Measurements from ENCODE around the gene FAM76B. TPM values are rescaled to one million over a fixed set of nuclear protein-coding genes. Genes with fewer than 3 reads are reported as not detected.

Gene FAM76B
- polyA plus RNA-seq, 1 donor (not counting 4 experiments of a cell fraction or from before 2014, with no cell fraction given), result 17.4 TPM

- Histone ChIP-seq H3K27me3 (ENCODE audit: control insufficient read depth, extremely low read depth, insufficient read depth, low read length) (no peaks in the 10 kb centered on the region), H2AFZ (ENCODE audit: control insufficient read depth, low read length) (no peak overlapping the region), H3K4me2 (ENCODE audit: control insufficient read depth, extremely low read depth, insufficient read depth, low read depth, low read length) (peak overlapping the region; percentile 96), H3K36me3 (ENCODE audit: control insufficient read depth in 2 of 2, extremely low read depth in 1 of 2, insufficient read depth in 2 of 2, low read length in 2 of 2) (no peaks in the 10 kb centered on the region), H3K79me2 (ENCODE audit: control insufficient read depth, insufficient read depth, low read length) (peaks cover 55% of the 10 kb centered on the region), H3K9me1 (ENCODE audit: control insufficient read depth, extremely low read depth, insufficient read depth, low read length) (no peaks in the 10 kb centered on the region), H3K9ac (ENCODE audit: control insufficient read depth, extremely low read depth, insufficient read depth, low read length) (no peak overlapping the region), H3K9me3 (ENCODE audit: control insufficient read depth, low read depth, low read length) (no peaks in the 10 kb centered on the region), H3K4me1 (ENCODE audit: control insufficient read depth, extremely low read depth, insufficient read depth, low read length) (peaks cover 17% of the 10 kb centered on the region), H3K27ac (ENCODE audit: control insufficient read depth, insufficient read depth, low read length) (no peak overlapping the region), H4K20me1 (ENCODE audit: control insufficient read depth, extremely low read depth, insufficient read depth, low read length) (no peaks in the 10 kb centered on the region), H3K4me3 (ENCODE audit: control insufficient read depth in 2 of 3, extremely low read depth in 1 of 3, insufficient read depth in 2 of 3, low read depth in 1 of 3, low read length in 3 of 3) (peak overlapping the region in 2 of 3 experiments; percentile 94)
- dilution Hi-C loops (cut with MboI; ENCODE audit: extremely low pct_ligation_motif_present, low sequenced_read_pairs), result no loop called here
- TF ChIP-seq CTCF (optimal IDR thresholded peaks at IDR 0.05 in 1 of 3, IDR thresholded peaks at IDR 0.05 in 1 of 3, conservative IDR thresholded peaks at IDR 0.05 in 1 of 3; ENCODE audit: extremely low read depth in 1 of 3, insufficient read depth in 2 of 3, low read length in 3 of 3), result no peak
- no peak for TF ChIP-seq EZH2 (IDR thresholded peaks at IDR 0.05; ENCODE audit: low read length)
- no peak for FAIRE-seq
- DNase-seq (ENCODE audit: low read depth, low spot score), result no peak
These were observed 2.6 kb upstream of the FAM76B start for GRCh38 chr11:95792200-95792599.

- Histone ChIP-seq H3K27me3 (ENCODE audit: control insufficient read depth, extremely low read depth, insufficient read depth, low read length) (no peaks in the 10 kb centered on the region), H3K4me2 (ENCODE audit: control insufficient read depth, extremely low read depth, insufficient read depth, low read depth, low read length) (peak overlapping the region; percentile 96), H2AFZ (ENCODE audit: control insufficient read depth, low read length) (peak overlapping the region; percentile 87), H3K9ac (ENCODE audit: control insufficient read depth, extremely low read depth, insufficient read depth, low read length) (peak overlapping the region; percentile 95), H3K9me1 (ENCODE audit: control insufficient read depth, extremely low read depth, insufficient read depth, low read length) (no peaks in the 10 kb centered on the region), H3K4me3 (ENCODE audit: control insufficient read depth in 2 of 3, extremely low read depth in 1 of 3, insufficient read depth in 2 of 3, low read depth in 1 of 3, low read length in 3 of 3) (peak overlapping the region; percentile 80 to 94 (median 94)), H3K27ac (ENCODE audit: control insufficient read depth, insufficient read depth, low read length) (peak overlapping the region; percentile 96), H3K9me3 (ENCODE audit: control insufficient read depth, low read depth, low read length) (no peaks in the 10 kb centered on the region), H3K79me2 (ENCODE audit: control insufficient read depth, insufficient read depth, low read length) (peaks cover 55% of the 10 kb centered on the region), H3K36me3 (ENCODE audit: control insufficient read depth in 2 of 2, extremely low read depth in 1 of 2, insufficient read depth in 2 of 2, low read length in 2 of 2) (no peaks in the 10 kb centered on the region), H3K4me1 (ENCODE audit: control insufficient read depth, extremely low read depth, insufficient read depth, low read length) (peaks cover 17% of the 10 kb centered on the region), H4K20me1 (ENCODE audit: control insufficient read depth, extremely low read depth, insufficient read depth, low read length) (no peaks in the 10 kb centered on the region)
- dilution Hi-C loops (cut with MboI; ENCODE audit: extremely low pct_ligation_motif_present, low sequenced_read_pairs), result no loop called here
- DNase-seq (ENCODE audit: low read depth, low spot score) (no peak), FAIRE-seq (no peak)
- TF ChIP-seq EZH2 (IDR thresholded peaks at IDR 0.05; ENCODE audit: low read length) (no peak), CTCF (optimal IDR thresholded peaks at IDR 0.05 in 1 of 3, IDR thresholded peaks at IDR 0.05 in 1 of 3, conservative IDR thresholded peaks at IDR 0.05 in 1 of 3; ENCODE audit: extremely low read depth in 1 of 3, insufficient read depth in 2 of 3, low read length in 3 of 3) (no peak)
These were observed 2.1 kb upstream of the FAM76B start for GRCh38 chr11:95791709-95792033.

All from keratinocyte (primary cell).